GM21825 (cell line): ENCODE results near the gene MACROD2.
"Not testable (repeated sequence)": the region's sequence is repeated elsewhere in the genome, so short reads cannot be mapped to it uniquely, and the experiment has no call there.

ENCODE experiments used
- ATAC-seq: cut with Tn5 transposase; IDR thresholded peaks from one replicate; pipeline ENCODE4 v1.9.1; 2021; ENCODE audit warnings: mild to moderate bottlenecking, moderate library complexity; ENCODE audit not compliant: unreplicated experiment

Gene MACROD2

DNA sequence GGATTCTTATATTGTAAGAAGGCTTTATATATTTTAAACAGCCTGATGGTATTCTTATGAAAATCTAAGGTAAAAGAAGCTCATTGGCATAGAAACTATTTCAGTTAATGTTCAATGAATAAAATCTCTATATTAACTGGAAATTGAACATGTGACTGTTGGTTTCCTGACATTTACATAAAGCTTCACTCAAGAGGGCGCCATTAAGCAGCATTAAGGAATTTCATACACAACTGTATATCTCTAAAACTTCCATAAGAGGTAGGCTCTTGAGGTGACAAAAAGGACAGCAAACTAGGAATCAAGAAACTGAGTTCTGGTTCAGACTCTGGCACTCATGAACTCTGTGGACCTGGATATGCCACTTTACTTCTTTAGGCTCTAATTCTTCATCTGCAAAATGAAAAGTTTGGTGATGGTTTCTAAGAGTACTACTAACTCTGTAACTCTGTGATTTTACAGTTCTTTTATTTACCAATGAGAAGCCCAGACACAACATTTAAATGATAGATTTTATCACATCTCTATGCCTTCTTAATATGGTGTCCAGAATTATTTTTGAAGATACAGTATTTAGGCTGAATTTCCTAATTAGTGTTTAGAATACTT is 194.6 kb downstream of the MACROD2 start:
- ATAC-seq = no peak

DNA sequence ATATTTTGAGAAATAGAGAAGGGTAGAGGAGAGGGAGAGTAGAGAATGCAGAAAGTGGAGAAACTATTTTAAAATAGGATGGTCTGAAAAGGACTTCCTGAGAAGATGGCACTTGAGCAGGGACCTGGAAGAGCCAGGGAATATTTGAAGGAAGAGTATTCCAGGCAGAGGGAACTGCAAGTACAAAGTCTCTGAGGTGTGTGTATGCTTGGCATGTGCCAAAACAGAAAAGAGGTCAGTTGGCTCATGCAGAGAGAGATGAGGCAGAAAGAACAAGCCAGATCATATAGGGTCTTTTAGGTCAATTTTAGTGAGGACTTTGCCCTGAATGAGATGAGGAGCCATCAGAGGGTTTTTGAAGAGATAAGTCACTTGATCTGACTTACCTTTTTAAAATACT is 196.2 kb downstream of the MACROD2 start:
- no peak for ATAC-seq

DNA sequence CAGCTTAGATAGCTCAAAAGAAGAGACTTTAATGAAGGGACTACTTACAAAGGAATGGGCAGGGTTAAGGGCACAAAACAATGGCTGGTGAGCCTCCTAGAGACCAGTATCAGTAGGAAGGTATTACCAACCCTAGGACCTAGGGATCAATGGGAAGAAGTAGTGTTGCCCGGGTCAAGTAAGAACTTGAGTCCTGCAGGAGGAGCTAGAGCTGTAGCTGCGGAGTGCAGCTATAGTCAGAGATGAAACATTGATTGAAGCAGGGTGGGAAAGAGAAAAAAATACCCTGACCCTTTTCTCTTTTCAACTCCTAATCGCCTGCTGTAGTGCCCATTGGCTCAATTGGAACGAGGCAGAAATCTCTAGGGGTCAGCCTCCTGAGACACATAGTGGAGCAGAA is 198.1 kb downstream of the MACROD2 start:
- no peak for ATAC-seq

DNA sequence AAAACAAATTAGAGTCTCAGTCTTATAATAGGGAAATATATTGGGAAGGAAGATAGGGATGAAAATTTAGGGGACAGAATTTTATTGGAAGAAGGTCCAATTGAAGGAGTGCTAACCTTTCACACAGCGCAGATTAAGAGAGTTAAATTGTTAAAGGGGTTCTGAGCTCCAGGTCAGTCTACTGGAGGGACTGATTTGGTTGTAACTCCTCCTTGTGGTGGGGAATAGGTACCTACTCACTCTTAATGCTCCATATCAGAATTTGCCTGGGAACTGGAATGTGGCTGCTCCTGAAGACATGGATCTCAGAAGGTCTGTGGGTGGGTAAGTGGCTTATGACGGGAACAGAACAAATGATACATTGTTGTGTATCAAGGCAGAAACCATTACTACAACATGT is 198.6 kb downstream of the MACROD2 start:
- ATAC-seq = no peak

DNA sequence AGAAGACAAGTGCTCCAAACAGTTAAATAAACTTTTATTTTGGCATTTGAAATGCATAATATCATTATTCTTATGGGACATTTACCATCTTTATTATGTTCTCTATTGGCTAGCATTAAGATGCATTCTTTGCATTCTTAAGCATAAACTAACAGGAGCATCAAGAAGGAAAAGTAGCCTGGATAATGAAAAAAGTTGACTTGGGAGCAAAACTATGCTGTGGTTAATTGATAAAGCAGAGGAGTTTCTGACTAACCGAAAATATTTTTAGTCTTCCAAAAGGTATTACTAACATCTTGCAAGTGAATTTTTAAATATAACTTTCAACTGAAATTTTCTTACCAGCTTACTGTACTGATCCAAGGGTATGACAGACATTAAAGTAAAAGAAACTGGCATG is 201.8 kb downstream of the MACROD2 start:
- no peak for ATAC-seq

DNA sequence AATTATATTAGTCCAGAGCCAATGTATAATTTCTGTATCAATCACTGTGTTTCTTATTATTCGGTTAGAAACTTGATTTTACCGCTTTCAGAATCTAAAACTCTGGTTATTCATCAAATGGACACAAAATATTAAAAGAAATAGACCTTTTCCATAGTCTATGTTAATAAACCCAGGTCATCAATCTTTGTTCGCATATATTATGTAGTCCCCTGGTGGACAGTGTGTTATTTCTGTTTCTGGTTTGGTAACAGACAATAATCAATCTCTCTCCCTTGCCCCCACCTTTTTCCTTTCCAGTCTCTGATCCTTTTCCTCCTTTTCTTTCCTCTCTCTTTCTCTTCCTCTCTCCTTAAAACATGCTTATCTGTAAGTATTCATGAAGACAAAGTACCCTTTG is 203.1 kb downstream of the MACROD2 start:
- ATAC-seq = no peak

DNA sequence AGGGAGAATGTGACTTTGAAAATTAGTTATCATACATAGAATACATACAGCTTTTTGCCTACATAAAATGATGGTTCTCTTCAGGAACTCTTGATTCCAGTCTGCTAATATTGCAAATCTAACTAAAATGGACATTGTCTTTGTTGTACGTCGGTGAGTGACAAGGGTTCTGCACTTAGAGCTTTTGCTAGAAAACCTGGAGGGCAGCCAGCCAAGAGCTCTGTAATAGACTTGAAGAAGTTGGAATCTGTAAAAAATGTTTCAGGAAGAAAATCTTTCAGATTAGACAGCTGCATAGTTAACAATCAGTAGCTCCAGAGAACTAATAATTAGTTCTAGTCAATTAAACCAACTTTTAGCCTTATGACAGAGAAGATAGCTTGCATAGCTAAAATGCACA is 203.8 kb downstream of the MACROD2 start:
- ATAC-seq = no peak

DNA sequence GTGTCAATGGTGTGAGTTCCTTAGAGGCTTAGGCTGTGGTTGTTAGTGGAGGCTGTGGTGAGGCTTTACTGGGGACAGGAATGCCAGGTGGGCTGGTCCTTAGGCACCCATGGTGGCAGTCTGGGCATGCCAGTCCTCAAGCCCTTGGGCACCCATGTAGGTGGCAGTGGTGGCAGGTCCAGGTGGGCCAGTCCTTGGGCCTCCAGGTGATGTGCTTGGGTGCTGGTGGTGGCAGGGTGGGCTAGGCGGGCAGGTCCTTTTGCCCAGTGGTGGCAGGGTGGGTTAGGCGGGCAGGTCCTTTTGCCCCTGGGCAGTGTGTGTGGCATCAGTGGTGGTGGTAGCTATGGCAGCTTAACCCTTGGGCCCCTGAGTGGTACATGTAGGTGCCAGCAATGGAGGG is 208.3 kb downstream of the MACROD2 start:
- no peak for ATAC-seq

DNA sequence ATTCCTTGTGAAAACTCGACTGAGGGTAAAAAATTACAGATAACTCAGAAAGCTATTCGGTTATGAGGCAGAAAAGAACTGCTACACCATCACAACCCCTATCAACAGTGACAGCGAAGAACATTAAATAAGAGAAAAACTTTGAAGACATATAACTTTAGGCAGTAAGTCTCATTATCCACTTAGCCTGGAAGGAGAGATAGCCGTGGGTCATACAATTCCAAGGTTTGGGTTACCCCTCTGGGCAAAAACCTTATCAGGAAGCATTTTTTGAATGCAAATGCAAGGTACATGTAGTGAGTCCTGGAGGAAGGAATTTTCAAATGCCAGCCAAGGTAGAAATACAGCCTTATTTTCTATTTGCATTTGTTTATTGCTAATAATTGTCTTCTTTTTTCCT is 212.3 kb downstream of the MACROD2 start:
- no peak for ATAC-seq

DNA sequence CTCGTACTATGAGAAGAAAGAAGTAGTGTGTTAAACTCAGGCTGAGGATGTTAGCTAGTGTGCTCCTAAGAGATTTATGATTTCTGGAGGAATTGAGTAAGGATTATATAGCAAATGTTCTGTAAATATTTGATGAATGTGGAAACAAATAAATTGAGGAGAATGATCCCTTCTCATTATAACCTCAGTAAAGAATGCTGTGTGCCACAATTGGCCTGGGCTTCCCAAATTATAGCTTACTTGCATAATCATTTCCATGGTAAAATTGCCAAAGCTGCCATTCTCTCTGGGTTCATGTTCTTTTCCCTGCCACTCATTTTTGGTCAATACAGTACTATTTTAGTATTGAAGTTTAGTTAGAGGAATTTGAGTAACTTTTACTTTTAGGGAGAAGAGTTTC is 213.6 kb downstream of the MACROD2 start:
- no peak for ATAC-seq

DNA sequence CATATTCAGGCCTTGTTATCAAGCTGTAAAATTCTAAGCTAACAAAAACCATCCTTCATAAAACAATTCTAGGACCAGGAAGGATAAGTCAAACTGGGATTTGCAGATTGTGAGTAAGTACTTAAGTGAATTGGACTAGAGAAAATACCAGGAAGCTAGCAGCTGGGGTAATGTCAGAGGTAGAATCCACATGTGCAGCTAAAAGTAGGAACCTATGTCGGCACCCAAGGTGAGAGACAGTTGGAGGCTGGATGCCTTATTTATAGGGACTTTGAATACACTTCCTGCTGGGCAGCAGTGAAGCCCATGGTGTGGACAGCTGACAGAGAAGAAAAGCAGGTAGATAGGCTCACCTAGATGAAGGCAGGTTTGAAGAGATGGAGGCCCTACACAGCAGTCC is 214.8 kb downstream of the MACROD2 start:
- no peak for ATAC-seq

DNA sequence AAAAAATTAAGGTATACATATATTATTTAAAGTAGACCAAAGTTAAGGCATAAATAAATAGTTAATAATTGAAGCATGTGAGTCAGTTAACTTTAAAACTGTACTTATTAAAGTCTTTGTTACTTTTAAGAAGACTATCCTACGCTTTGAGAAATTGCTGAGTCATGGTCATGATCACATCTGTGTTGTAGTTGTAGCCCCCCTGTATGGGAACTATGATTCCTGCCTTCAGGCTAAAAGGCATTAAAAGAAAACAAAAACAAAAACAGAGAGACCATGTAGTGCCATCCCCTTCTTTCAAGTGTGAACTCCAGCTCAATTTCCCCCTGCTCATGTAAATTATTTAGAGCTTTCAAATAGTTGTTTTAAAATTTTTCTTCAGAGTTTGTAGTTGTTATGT is 218.7 kb downstream of the MACROD2 start:
- no peak for ATAC-seq

DNA sequence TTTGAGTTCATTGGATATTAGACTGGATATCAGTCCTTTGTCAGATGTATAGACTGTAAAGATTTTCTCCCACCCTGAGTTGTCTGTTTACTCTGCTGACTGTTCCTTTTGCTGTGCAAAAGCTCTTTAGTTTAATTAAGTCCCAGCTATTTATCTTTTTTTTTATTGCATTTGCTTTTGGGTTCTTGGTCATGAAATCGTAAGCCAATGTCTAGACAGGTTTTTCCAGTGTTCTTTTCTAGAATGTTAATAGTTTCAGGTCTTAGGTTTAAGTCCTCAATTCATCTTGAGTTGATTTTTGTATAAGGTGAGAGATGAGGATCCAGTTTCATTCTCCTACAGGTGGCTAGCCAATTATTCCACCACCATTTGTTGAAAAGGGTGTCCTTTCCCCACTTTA is 220.6 kb downstream of the MACROD2 start:
- ATAC-seq = not testable (repeated sequence)

DNA sequence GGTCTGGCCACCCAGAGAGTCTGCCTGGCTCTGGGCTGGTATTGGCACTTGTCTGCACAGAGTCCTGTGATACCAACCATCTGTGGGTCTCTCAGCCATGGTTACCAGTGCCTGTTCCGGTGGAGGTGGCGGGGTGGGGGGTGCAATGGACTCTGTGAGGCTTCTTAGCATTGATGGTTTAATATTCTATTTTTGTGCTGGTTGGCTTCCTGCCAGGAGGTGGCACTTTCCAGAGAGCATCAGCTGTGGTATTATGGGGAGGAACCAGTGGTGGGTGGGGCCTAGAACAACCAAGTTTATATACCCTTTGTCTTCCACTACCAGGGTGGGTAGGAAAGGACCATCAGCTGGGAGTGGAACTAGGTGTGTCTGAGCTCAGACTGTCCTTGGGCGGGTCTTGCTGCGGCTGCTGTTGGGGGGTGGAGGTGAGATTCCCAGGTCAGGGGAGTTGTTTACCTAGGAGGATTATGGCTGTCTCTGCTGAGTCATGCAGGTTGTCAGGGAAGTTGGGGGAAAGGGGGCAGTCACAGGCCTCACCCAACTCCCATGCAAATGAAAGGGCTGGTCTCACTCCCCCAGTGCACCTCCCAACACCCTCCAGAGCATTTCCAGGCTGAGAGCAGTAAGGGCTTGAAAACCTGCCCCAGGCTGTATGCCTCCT is 224.6 kb downstream of the MACROD2 start:
- ATAC-seq = no peak

DNA sequence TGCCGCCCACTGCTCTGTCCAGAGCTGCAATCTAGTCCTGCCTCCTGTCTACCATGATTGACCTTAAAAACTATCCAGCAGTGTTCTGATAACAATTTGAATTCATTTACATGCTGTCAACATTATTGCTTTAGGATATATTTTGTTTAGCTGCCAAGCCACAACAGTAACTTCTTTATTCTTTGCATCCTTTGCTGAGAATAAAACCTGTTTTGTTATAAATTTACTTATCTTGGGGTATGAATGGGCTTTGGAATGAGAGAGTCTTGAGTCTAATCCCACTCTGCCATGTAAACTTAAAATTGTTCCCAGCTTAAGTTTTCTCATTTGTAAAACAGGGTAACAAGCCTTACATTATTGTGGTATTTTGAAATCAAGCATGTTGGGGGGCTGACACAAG is 225.7 kb downstream of the MACROD2 start:
- no peak for ATAC-seq

DNA sequence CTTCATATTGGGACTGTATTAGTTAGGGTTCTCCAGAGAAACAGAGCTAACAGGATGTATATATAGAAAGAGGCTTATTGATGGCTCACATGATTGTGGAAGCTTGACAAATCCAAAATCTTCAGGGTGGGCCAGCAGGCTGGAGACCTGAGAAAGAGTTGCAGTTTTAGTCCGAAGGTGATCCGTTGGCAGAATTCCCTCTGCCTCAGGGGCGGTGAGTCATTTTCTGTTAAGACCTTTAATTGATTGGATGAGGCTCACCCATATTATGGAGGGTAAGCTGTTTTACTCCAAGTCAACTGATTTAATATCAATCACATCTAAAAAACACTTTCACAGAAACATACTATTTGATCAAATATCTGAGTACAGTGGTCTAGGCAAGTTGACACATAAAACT is 228.5 kb downstream of the MACROD2 start:
- no peak for ATAC-seq

DNA sequence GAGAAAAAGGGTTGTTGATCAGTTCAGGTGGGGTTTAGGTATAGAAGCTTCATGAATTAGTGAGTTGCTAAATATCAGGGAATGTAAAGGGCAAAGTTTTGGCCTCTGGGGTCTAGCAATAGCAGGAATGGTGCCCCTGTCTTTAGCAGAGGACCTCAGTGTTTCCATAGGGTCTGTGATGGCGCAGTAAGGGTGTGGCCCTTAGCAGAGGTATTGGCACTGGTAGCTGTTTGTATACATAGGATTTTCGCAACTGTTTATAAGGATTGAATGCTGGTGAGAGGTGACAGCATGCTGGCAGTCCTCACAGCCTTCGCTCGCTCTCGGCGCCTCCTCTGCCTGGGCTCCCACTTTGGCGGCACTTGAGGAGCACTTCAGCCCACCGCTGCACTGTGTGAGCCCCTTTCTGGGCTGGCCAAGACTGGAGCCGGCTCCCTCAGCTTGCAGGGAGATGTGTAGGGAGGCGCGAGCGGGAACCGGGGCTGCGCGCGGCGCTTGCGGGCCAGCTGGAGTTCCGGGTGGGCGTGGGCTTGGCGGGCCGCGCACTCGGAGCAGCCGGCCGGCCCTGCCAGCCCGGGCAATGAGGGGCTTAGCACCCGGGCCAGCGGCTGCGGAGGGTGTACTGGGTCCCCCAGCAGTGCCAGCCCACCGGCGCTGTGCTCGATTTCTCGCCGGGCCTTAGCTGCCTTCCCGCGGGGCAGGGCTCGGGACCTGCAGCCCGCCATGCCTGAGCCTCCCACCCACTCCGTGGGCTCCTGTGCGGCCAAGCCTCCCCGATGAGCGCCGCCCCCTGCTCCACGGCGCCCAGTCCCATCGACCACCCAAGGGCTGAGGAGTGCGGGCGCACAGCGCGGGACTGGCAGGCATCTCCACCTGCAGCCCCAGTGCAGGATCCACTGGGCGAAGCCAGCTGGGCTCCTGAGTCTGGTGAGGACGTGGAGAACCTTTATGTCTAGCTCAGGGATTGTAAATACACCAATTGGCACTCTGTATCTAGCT is 231.0 kb downstream of the MACROD2 start:
- ATAC-seq = not testable (repeated sequence)

DNA sequence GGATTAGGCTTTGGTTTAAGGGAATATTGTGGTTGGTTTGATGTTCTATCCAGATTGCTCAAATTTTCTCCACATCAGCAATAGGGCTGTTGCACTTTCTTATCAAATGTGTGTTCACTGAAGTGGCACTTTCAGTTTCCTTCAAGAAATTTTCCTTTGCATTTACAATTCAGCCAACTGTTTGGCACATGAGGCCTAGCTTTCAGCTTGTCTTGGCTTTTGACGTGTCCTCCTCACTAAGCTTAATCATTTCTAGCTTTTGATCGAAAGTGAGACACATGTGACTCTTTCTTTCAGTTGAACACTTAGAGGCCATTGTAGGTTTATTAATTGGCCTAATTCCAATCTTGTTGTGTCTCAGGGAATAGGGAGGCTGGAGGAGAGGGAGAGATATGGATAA is 237.3 kb downstream of the MACROD2 start:
- ATAC-seq = no peak

DNA sequence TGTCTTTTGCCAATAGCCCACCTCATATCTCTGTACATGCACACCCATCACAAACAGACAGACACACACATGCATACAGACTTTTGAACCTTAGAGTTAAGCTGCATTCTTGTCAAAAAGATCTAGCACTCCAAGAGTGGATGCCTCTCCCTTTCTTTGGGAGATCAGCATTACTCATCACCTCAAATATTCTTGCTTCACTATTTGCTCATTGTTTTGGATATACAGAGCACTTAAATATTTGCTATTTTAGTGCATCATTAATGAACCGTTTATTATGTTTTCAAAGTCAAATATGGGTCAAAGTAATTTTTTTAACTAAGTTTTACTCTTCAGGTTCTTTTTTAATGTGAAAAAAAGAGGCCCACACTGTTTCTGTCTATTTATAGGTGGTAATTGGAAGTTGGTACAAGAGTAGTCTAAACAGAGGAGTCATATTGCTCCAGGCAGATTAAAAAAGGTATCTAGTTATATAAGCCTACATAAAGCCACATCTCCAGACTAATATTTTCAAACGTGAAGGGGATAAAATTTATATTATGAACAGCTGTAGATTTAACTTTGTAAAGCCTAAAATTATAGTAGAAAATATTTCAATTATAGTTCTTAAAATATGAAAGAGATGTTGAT is 239.5 kb downstream of the MACROD2 start:
- ATAC-seq = no peak

DNA sequence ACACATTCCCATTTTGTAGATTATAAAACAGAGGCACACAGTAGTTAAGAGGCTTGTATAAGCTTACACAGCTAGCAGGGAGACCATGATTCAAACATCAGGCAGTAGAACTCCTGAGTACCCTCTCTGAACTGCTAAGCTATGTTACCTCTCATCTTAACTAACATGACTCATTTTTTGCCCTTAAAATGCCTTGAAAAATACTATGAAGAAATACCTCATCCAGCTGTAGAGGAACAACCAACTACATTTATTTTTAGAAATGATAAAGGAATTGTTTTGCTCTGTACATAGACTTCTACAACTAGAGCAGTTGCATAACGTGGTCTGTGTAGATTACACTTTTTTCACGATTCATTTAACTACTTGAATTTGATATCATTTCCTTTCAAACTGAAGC is 240.0 kb downstream of the MACROD2 start:
- ATAC-seq = no peak

DNA sequence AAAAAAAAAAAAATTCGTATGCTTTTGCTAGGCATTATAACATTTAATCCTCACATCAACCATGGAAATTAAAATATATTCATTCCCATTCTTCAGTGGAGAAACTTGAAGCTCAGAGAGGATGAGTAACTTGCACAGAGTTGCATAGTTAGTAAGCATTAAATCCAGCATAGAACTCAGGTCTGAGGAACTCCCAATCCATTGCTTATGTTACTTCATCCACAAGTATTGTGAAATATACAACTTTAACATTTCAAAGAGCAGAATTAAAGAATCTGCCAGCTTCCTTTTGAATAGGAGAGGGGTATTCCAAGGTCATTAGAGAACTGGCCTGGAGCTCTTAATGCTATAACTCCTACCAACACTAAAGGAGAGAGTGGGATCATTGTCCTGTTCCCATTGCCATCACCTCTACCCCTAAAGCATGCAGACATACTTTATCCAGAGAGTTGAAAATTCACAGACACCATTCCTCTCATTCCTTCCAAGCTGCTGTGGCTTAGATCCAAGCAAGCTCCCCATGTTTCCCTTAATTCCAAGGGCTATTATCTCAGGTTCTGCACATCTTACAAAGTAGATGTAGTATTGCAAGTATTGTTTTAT is 250.2 kb downstream of the MACROD2 start:
- no peak for ATAC-seq
